CD4-positive, alpha-beta T cell treated with Interleukin-6 at 100 ng/mL for 8 hours (primary cell): ENCODE measurements around the gene PHIP.
"Not testable (repeated sequence)": the region's sequence is repeated elsewhere in the genome, so short reads cannot be mapped to it uniquely, and the experiment has no call there.

Experiments
- DNase-seq: peaks from one replicate; pipeline ENCODE4 v3.0.0-alpha.2; 2020; ENCODE audit warnings: mixed read lengths, low spot score

PHIP gene

GRCh38 chr6:79078075-79078969, at the start of gene PHIP:
TSS of gene PHIP (minus strand) at chr6:79078254. CDS start at chr6:79078068, 186 bp downstream.
- peak; percentile 92 for DNase-seq

GRCh38 chr6:79127660-79128059, 49.6 kb upstream of the PHIP start:
- DNase-seq, result no peak

GRCh38 chr6:79119217-79119616, 41.2 kb upstream of the PHIP start:
- no peak for DNase-seq

GRCh38 chr6:79117752-79118151, 39.7 kb upstream of the PHIP start:
- DNase-seq, result no peak

GRCh38 chr6:79115553-79116182, 37.6 kb upstream of the PHIP start:
- DNase-seq, result no peak

GRCh38 chr6:79111549-79111948, 33.5 kb upstream of the PHIP start:
- DNase-seq, result no peak

GRCh38 chr6:79101164-79101563, 23.1 kb upstream of the PHIP start:
- DNase-seq, result no peak

GRCh38 chr6:79100304-79100703, 22.2 kb upstream of the PHIP start:
- no peak for DNase-seq

- no peak for DNase-seq
These were observed 16.9 kb upstream of the PHIP start for GRCh38 chr6:79094938-79095337.

GRCh38 chr6:79091801-79092200, 13.7 kb upstream of the PHIP start:
- not testable (repeated sequence) for DNase-seq

- no peak for DNase-seq
These were observed 11.7 kb upstream of the PHIP start for GRCh38 chr6:79089552-79090404.

GRCh38 chr6:79084693-79085092, 6.6 kb upstream of the PHIP start:
- DNase-seq, result no peak

GRCh38 chr6:79082304-79082703, 4.2 kb upstream of the PHIP start:
- no peak for DNase-seq

GRCh38 chr6:79081663-79082062, 3.6 kb upstream of the PHIP start:
- DNase-seq, result no peak

GRCh38 chr6:79079561-79080041, 1.5 kb upstream of the PHIP start:
- DNase-seq, result no peak

- DNase-seq, result no peak
These were observed 359 bp downstream of the PHIP start for GRCh38 chr6:79077715-79078074.

- peak; percentile 84 for DNase-seq
These were observed 1.0 kb downstream of the PHIP start for GRCh38 chr6:79076782-79077641.

- DNase-seq, result no peak
These were observed 1.9 kb downstream of the PHIP start for GRCh38 chr6:79076160-79076559.

- DNase-seq, result no peak
These were observed 4.2 kb downstream of the PHIP start for GRCh38 chr6:79073888-79074287.

- DNase-seq, result no peak
These were observed 5.3 kb downstream of the PHIP start for GRCh38 chr6:79072640-79073181.

GRCh38 chr6:79071547-79071946, 6.5 kb downstream of the PHIP start:
- DNase-seq, result no peak
